HepG2 (cell line): ENCODE measurements around the gene PIK3CA.
"Not testable (repeated sequence)": the region's sequence is repeated elsewhere in the genome, so short reads cannot be mapped to it uniquely, and the experiment has no call there.

Experiments used
- AKAP8 ChIP-seq: sonication (generic); formaldehyde crosslinking; IDR thresholded peaks from 2 replicates; pipeline ENCODE4 v1.5.1; 2020; ENCODE audit warnings: mild to moderate bottlenecking, missing genetic modification reagents
- CHD2 ChIP-seq: IDR thresholded peaks from 2 replicates; pipeline ENCODE4 v1.6.1; 2011; ENCODE audit warnings: low read depth, low read length, improper control_type of control experiment
- FOXM1 ChIP-seq: sonication (generic); formaldehyde crosslinking; IDR thresholded peaks from 2 replicates; pipeline ENCODE4 v1.5.0; 2020; ENCODE audit warnings: missing genetic modification reagents
- MYC ChIP-seq: sonication (generic); formaldehyde crosslinking; IDR thresholded peaks from 2 replicates; pipeline ENCODE4 v1.9.0; 2021; ENCODE audit warnings: missing genetic modification reagents, borderline replicate concordance
- NR2F1 ChIP-seq, 2 experiments: fragments of 450-650 bp in 1 of 2; formaldehyde crosslinking in 1 of 2; IDR thresholded peaks; 2 replicates each; pipeline versions ENCODE4 v1.5.0 to v1.6.1; 2016 to 2020; ENCODE audit warnings: mild to moderate bottlenecking in 1 of 2, missing compliant biosample characterization in 1 of 2, missing genetic modification reagents in 1 of 2, moderate library complexity in 1 of 2
- PLRG1 ChIP-seq: fragments of 450-650 bp; conservative IDR thresholded peaks from 2 replicates; pipeline ENCODE4 v1.6.1; 2016
- ZNF30 ChIP-seq: sonication (generic); formaldehyde crosslinking; IDR thresholded peaks from 2 replicates; pipeline ENCODE4 v1.5.0; 2020; ENCODE audit warnings: mild to moderate bottlenecking, missing genetic modification reagents
- ZNF354B ChIP-seq: sonication (generic); formaldehyde crosslinking; IDR thresholded peaks from 2 replicates; pipeline ENCODE4 v1.8.0; 2022; ENCODE audit warnings: mild to moderate bottlenecking, missing genetic modification reagents
- ZNF746 ChIP-seq: sonication (generic); formaldehyde crosslinking; IDR thresholded peaks from 2 replicates; pipeline ENCODE4 v1.8.0; 2022; ENCODE audit warnings: mild to moderate bottlenecking, missing genetic modification reagents
- ZNF792 ChIP-seq: IDR thresholded peaks from 2 replicates; pipeline ENCODE4 v1.6.1; 2016
- ZSCAN20 ChIP-seq: sonication (generic); formaldehyde crosslinking; IDR thresholded peaks from 2 replicates; pipeline ENCODE4 v1.4.0; 2020; ENCODE audit warnings: missing genetic modification reagents, mild to moderate bottlenecking, borderline replicate concordance
- TF ChIP-seq, protein P1 (sequence below): sonication (generic); formaldehyde crosslinking; IDR thresholded peaks from 2 replicates; pipeline ENCODE4 v1.5.0; 2020; ENCODE audit warnings: mild to moderate bottlenecking, missing genetic modification reagents, moderate library complexity
- TF ChIP-seq, protein P2 (sequence below): sonication (generic); formaldehyde crosslinking; IDR thresholded peaks from 2 replicates; pipeline ENCODE4 v1.4.0; 2020; ENCODE audit warnings: mild to moderate bottlenecking, missing genetic modification reagents

DNA sequence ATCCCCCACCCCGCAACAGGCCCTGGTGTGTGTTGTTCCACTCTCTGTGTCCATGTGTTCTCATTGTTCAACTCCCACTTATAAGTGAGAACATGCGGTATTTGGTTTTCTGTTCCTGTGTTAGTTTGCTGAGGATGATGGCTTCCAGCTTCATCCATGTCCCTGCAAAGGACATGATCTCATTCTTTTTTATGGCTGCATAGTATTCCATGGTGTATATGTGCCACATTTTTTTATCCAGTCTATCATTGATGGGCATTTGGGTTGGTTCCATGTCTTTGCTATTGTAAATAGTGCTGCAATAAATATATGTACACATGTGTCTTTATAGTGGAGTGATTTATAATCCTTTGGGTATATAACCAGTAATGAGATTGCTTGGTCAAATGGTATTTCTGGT lies 126.3 kb downstream of the PIK3CA start:
- not testable (repeated sequence) for TF ChIP-seq ZSCAN20 (CRISPR knock-in tag); AKAP8 (CRISPR knock-in tag); ZNF792; MYC; PLRG1; FOXM1; NR2F1 (CRISPR knock-in tag; IDR thresholded peaks at IDR 0.05); ZNF30; ZNF746 (CRISPR knock-in tag); ZNF354B (CRISPR knock-in tag); CHD2
- TF ChIP-seq, protein P1, sequence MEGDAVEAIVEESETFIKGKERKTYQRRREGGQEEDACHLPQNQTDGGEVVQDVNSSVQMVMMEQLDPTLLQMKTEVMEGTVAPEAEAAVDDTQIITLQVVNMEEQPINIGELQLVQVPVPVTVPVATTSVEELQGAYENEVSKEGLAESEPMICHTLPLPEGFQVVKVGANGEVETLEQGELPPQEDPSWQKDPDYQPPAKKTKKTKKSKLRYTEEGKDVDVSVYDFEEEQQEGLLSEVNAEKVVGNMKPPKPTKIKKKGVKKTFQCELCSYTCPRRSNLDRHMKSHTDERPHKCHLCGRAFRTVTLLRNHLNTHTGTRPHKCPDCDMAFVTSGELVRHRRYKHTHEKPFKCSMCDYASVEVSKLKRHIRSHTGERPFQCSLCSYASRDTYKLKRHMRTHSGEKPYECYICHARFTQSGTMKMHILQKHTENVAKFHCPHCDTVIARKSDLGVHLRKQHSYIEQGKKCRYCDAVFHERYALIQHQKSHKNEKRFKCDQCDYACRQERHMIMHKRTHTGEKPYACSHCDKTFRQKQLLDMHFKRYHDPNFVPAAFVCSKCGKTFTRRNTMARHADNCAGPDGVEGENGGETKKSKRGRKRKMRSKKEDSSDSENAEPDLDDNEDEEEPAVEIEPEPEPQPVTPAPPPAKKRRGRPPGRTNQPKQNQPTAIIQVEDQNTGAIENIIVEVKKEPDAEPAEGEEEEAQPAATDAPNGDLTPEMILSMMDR = not testable (repeated sequence)
- TF ChIP-seq, protein P2, sequence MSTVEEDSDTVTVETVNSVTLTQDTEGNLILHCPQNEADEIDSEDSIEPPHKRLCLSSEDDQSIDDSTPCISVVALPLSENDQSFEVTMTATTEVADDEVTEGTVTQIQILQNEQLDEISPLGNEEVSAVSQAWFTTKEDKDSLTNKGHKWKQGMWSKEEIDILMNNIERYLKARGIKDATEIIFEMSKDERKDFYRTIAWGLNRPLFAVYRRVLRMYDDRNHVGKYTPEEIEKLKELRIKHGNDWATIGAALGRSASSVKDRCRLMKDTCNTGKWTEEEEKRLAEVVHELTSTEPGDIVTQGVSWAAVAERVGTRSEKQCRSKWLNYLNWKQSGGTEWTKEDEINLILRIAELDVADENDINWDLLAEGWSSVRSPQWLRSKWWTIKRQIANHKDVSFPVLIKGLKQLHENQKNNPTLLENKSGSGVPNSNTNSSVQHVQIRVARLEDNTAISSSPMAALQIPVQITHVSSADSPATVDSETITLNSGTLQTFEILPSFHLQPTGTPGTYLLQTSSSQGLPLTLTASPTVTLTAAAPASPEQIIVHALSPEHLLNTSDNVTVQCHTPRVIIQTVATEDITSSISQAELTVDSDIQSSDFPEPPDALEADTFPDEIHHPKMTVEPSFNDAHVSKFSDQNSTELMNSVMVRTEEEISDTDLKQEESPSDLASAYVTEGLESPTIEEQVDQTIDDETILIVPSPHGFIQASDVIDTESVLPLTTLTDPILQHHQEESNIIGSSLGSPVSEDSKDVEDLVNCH = not testable (repeated sequence)
